Myometrial cell (primary cell): ENCODE data around the gene AQP10. TPM values are rescaled to one million over a fixed set of nuclear protein-coding genes. Genes with fewer than 3 reads are reported as not detected.

ENCODE experiments used
- total RNA-seq: library from RNA; depleted of rRNA; stranded (reverse); fragments of >200 nt; gene quantifications from 2 replicates; pipeline ENCODE4 v1.2.3, GENCODE V29; 2015

AQP10 gene
- not detected in 2 replicates for total RNA-seq

GRCh38 chr1:154320882-154321608 lies at the start of gene AQP10:
AQP10 (plus strand) TSS chr1:154321093; CDS start chr1:154321156, 63 bp downstream.

GRCh38 chr1:154272217-154272998 lies 48.5 kb upstream of the AQP10 start, which contains the start of gene HAX1:
HAX1 (plus strand) TSS chr1:154272629; CDS start chr1:154272724, 95 bp downstream.

GRCh38 chr1:154324669-154325582 lies 4.0 kb downstream of the AQP10 start, which contains the start of gene ATP8B2:
ATP8B2 (plus strand) TSS chr1:154325525; CDS start chr1:154328142, 2,617 bp downstream.

Other genes starting within 250 kb of the AQP10 start
- gene NUP210L, start 166.0 kb upstream of the AQP10 start, total RNA-seq, result not detected in 2 replicates
- gene TPM3, start 129.0 kb upstream of the AQP10 start, total RNA-seq, result 592 and 711 TPM in 2 replicates
- not detected in 2 replicates for gene CFAP141, start 114.8 kb upstream of the AQP10 start, total RNA-seq
- gene UBAP2L, start 100.1 kb upstream of the AQP10 start, total RNA-seq, result 69.8 and 72.1 TPM in 2 replicates
- 163 TPM in 2 replicates for gene HAX1, start 48.5 kb upstream of the AQP10 start, total RNA-seq
- 73.7 and 77.8 TPM in 2 replicates for gene ATP8B2, start 4.4 kb downstream of the AQP10 start, total RNA-seq
- 0.58 and 4.4 TPM in 2 replicates for gene IL6R, start 84.2 kb downstream of the AQP10 start, total RNA-seq
- gene TDRD10, start 181.1 kb downstream of the AQP10 start, total RNA-seq, result not detected in 2 replicates
- gene SHE, start 181.3 kb downstream of the AQP10 start, total RNA-seq, result not detected in 2 replicates
- 25.9 and 26.1 TPM in 2 replicates for gene UBE2Q1, start 237.6 kb downstream of the AQP10 start, total RNA-seq
- 0.35 TPM in 1 of 2 replicates, not detected in the other for gene CHRNB2, start 246.7 kb downstream of the AQP10 start, total RNA-seq